ENCODE measurements around the gene STK25. TPM values are rescaled to one million over a fixed set of nuclear protein-coding genes. Genes with fewer than 3 reads are reported as not detected.

STK25 gene
- total RNA-seq, 6 experiments from 2014 or later = 51.0 to 99.1 (median 63.5) TPM

DNA sequence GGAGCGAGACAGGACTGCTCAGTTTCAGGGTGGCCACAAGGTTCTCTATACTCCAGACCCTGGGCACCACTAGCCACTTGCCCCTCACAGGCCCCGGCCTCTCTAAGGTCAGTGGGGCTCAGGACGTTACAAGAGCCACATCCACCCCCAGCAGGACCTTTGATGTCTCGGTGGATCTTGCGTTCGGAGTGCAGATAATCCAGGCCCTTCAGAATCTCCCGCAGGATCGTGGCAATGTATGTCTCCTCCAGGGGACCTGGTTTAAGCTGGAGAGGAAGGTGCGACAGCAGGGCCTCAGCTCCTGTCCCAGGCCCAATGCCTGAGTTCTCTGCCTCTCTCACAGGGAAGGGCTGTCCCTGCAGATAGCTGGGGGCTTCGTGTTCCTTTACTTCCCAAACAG, 8.4 kb downstream of the STK25 start:
- ATAC-seq (no peak), DNase-seq (no peak)
- Histone ChIP-seq H3K4me3 (no peak overlapping the region), H3K9me3 (no peaks in the 10 kb centered on the region), H3K4me1 (no peaks in the 10 kb centered on the region), H3K27me3 (no peaks in the 10 kb centered on the region), H3K36me3 (peaks cover 0 to 33% (median 6%) of the 10 kb centered on the region in 4 donors), H3K27ac (no peak overlapping the region)
- no peak for TF ChIP-seq POLR2A (IDR thresholded peaks at IDR 0.05)
- TF ChIP-seq, protein P1, sequence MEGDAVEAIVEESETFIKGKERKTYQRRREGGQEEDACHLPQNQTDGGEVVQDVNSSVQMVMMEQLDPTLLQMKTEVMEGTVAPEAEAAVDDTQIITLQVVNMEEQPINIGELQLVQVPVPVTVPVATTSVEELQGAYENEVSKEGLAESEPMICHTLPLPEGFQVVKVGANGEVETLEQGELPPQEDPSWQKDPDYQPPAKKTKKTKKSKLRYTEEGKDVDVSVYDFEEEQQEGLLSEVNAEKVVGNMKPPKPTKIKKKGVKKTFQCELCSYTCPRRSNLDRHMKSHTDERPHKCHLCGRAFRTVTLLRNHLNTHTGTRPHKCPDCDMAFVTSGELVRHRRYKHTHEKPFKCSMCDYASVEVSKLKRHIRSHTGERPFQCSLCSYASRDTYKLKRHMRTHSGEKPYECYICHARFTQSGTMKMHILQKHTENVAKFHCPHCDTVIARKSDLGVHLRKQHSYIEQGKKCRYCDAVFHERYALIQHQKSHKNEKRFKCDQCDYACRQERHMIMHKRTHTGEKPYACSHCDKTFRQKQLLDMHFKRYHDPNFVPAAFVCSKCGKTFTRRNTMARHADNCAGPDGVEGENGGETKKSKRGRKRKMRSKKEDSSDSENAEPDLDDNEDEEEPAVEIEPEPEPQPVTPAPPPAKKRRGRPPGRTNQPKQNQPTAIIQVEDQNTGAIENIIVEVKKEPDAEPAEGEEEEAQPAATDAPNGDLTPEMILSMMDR (IDR thresholded peaks at IDR 0.05) = no peak
- intact Hi-C loops (cut with DNase I) = no loop called here
- 100% methylated on average over 1 of the region's 10 CpGs for WGBS (ENCODE audit: insufficient coverage, low coverage, low lambda C conversion rate, missing lambda C conversion rate)

DNA sequence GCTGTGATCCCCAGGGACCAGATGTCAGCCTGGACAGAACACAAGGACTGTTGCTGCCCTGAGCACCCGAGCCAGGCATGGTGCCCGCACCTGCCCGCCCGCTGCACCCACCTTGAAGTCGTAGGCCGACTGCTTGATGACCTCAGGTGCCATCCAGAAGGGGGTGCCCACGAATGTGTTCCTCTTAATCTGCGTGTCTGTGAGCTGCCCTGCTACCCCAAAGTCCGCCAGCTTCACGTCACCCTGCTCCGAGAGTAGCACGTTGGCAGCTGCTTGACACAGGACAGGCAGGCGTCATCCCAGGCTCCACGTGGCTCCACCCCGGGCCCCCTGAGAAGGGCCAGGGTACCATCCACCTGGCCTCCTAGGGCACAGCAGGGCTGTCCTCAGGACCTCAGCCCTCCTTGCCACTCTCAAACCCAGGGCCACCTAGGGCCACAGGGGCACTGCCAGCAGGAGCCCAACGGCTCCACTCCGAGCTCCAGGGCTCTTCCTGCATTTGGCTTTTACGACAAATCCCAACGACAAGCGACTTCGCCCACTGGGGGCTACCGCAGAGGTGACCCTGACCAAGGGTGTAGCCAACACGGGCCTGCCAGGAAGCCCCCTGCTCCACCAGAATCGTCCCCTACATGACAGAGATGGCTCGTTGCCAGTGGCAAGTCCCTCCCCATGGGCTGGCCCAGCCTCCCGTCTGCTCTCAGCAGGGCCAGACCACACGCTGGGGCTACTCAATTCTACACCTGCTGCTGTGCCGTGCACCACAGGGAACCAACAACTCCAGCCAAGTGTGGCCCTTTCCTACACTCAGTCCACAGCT, 9.0 kb downstream of the STK25 start:
- TF ChIP-seq, protein P1 (IDR thresholded peaks at IDR 0.05) = no peak
- TF ChIP-seq POLR2A (IDR thresholded peaks at IDR 0.05) = no peak
- DNase-seq (no peak), ATAC-seq (no peak)
- H3K4me1 ChIP-seq = no peaks in the 10 kb centered on the region
- H3K27ac ChIP-seq = no peak overlapping the region
- no peak overlapping the region for H3K4me3 ChIP-seq
- no peaks in the 10 kb centered on the region for H3K27me3 ChIP-seq
- 100% methylated on average over 1 of the region's 28 CpGs for WGBS (ENCODE audit: insufficient coverage, low coverage, low lambda C conversion rate, missing lambda C conversion rate)
- peaks cover 0 to 39% (median 8%) of the 10 kb centered on the region in 4 donors for H3K36me3 ChIP-seq
- intact Hi-C loops (cut with DNase I) = no loop called here
- H3K9me3 ChIP-seq = no peaks in the 10 kb centered on the region

DNA sequence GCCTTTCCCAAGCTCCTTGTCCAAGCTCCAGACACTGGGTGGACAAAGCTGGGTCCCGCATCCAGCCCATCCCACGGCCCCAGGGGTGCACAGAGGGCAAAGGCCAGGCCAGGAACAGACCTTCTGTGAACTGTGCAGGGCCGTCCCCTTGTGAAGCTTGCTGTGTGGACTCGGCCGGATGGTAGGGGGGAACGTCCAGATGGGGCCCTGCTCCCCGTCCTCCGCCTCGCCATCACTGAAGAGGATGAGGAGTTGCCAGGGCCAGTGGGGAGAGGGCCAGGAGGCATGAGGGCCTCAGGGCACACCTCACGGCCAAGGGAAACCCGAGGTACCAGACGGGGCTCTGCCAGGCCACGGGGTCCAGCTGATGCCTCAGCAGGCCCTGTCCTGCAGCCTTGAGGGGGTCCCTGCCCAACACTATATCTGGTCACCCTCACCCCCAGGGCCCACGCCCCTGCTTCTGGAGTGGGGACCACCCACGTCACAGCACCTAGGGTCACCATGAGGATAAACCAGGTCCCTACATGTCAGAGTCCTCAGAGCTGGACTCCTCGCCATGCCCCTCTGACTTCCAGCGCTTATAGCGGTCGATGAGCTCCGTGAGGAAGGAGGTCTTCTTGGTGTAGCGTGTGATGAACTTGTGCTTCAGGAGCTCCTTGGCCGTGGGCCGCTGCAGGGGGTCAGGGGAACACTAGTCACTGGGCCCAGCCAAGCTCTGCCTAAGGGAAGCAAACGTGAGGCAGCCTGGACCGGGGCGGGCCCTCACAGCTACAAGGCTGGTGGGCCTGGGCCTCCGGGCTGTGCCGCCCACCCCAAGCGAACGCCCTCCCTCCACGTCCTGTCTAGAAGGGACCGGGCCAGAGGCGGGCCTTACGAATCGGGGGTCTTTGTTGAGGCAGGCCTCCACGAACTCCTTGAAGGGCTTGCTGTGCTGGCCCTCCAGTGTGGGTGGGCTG, 10.0 kb downstream of the STK25 start:
- H3K36me3 ChIP-seq = peaks cover 0 to 45% (median 8%) of the 10 kb centered on the region in 4 donors
- 100% methylated on average over 2 of the region's 36 CpGs for WGBS (ENCODE audit: insufficient coverage, low coverage, low lambda C conversion rate, missing lambda C conversion rate)

More for the DNA sequence above, 10.0 kb downstream of the STK25 start:
- DNase-seq = no peak
- Histone ChIP-seq H3K27ac (no peak overlapping the region), H3K9me3 (no peaks in the 10 kb centered on the region), H3K4me3 (no peak overlapping the region), H3K27me3 (no peaks in the 10 kb centered on the region), H3K4me1 (no peaks in the 10 kb centered on the region)
- intact Hi-C loops (cut with DNase I) = no loop called here
- no peak for ATAC-seq
- no peak for TF ChIP-seq POLR2A (IDR thresholded peaks at IDR 0.05)
- TF ChIP-seq, protein P1 (IDR thresholded peaks at IDR 0.05) = no peak
